G401.6 (cell line): Measurements from ENCODE around the gene SETMAR.

Experiments used
- FAIRE-seq: peaks from 2 replicates; lab custom pipeline; 2012; peaks lifted over from hg19 to GRCh38; lab: Jason Lieb, UNC

Gene SETMAR

DNA sequence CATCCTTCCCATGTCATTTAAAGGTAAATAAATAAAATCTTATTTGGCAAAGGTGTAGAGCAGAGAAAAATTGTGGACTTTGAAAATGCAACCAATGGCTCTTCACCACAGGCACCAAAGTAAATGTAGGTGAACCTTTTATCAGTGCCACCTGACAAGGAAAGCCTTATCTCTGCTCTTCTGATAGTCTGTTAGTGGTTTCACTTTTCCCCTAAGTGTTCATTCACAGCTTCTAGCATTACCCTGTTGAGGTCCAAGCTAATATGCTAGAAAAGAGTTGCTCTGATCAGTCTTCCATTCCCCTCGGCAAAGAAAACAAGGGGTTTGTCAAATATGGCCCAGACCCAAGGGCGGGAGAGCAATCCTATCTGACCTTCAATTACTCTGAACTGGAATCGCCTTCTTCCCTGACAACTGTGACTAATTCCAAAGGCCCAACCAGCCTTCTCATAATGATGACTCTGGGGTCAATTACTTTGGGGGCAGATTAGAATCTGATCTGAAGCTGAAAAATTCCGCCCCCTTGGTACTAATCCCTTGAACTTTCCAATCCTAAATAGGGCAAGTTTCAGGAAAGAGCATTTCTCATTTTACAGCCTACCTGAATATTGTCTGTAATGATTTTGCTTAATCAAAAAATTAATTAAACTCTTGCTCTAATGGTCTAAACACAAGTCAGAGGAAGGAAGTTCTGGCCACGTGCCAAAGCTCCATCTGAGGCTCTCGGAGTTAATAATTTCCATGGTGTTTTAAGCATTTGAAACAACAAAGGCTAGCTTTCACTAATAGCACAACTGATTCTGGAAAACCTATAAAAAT lies 52.4 kb downstream of the SETMAR start:
- FAIRE-seq: no peak

DNA sequence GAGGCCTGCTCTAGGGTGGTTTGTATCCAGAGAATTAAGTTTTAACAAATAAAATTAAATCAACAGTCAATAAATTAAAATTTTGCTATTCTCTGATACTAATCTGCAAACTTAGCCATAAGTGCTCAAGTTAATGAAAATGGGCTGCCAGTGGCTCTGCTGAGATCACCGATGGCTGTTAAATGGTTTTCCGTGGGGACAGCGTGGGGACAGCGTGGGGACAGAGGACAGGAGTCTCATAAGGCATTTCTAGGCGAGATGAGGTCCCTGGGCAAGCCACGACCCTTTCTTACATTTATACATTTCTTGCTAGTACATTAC lies 53.0 kb downstream of the SETMAR start:
- no peak for FAIRE-seq

DNA sequence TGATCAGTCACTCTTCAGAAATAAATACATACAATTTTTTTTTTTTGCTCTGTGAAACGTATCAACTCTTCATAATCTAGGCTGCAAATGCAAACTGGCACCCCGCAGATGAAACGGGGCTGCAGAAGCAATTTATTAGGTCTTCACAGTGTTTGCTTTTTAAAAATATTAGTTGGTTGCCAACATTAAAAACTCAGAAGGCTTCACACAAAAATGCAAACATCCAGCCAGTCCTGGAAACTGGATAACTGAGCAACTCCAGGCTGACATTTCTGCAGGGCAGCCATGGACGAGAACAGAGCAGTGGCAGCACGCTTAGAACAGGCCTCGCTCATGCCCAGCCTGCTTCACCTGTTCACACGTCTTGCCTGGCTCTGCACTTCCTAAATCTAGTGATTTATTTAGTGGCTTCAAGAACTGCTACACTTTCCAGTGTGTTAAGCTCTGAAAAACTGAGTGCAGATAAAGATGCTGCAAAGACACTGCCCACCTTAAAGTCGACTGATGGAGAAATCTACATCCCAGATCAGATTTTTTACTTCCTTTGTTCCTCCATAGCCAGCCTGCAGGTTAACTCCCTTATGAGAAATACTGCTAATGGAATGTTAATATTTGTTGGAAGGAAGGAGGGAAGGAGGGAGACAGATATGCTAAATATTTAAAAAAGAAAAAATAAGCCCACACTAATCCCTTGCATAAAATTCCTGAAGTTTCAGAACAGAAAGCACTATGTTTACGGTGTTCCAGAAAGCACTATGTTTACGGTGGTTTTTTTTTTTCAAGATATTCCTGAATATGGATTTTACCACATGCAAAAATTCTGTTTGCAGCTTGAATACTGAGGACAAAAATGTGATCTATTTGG lies 53.6 kb downstream of the SETMAR start:
- FAIRE-seq: no peak

DNA sequence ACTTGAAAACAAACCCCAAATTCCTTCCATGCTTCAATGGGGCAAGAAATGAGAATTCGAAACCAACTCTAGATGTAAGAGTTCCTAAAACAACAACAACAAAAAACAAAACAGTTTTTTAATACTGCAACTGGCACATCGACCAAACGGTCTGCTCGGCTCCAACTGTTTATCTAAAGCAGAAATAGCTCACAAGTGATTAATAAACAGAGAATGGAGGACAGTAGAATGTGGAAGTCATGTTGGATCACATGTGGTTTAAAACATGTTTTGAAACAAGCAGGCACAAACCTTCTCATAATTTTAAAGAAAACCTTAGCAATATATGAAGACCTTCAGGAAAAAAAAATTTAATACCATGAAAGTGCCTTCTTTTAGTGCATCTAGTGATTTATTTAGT lies 55.1 kb downstream of the SETMAR start:
- no peak for FAIRE-seq

DNA sequence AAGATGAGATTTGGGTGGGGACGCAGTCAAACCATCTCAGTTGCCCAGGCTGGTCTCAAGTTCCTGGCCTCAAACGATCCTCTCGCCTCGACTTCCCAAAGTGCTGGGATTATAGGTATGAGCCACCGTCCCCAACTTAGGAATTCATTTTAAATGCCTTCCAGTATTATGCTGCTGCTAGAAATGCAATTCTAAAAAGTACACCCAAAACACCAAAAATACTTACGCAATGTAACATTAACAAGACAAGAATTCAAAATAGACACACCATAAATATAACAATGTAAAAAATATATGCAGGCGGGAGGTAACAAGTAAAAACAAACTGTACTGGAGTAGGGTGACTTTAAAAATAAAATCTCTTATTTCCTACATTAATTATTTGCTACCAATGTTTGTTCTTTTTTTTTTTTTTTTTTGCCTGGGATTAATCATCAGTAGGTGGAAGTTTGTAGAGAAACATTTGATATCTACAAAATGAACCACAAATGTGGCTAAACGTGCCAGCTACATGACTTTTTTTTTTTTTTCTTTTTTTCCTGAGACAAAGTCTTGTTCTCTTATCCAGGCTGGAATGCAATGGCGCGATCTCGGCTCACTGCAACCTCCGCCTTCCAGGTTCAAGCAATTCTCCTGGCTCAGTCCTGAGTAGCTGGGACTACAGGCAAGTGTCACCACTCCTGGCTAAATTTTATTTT lies 56.8 kb downstream of the SETMAR start:
- no peak for FAIRE-seq

DNA sequence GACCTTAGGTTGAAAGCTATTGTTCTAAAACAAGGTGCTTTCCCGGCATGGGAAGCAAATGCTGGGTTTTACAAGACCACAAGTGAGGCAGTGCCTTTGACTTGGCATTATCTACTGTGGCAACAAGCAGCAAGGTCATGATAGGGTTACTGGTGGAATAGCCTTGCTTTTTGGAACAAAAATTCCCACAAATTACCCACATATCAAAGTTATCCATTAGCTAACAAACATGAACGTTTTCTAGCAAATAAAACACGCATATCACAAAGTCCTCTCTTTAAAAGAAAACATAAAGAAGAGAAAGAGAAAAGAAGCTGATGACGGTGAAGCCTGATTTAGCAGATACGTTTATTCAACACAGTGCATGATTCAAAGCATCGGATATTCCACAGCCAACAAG lies 57.6 kb downstream of the SETMAR start:
- no peak for FAIRE-seq

DNA sequence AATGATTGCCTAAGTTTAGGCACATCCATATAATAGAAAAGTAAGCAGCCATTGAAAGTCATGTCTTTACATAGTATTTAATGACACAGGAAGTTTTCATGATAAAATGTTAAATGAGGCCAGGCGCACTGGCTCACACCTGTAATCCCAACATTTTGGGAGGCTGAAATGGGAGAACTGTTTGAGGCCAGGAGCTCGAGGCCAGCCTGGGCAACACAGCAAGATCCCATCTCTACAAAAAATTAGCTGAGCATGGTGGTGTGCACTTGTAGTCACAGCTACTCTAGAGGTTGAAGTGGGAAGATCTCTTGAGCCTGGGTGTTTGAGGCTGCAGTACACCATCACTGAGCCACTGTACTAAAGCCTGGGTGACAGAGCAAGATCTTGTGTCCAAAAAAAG lies 59.4 kb downstream of the SETMAR start:
- no peak for FAIRE-seq
